GM21390 (cell line): ENCODE results near the gene AP3B1.

ENCODE experiments used
- ATAC-seq: cut with Tn5 transposase; IDR thresholded peaks from one replicate; pipeline ENCODE4 v1.9.1; 2021; ENCODE audit not compliant: unreplicated experiment

AP3B1 gene

GRCh38 chr5:78006449-78006848 is 288.0 kb downstream of the AP3B1 start:
- ATAC-seq, result no peak

- ATAC-seq, result no peak
Measured at GRCh38 chr5:78005021-78005785, 289.3 kb downstream of the AP3B1 start.

- no peak for ATAC-seq
Measured at GRCh38 chr5:78004559-78004958, 289.9 kb downstream of the AP3B1 start.

- no peak for ATAC-seq
Measured at GRCh38 chr5:78003919-78004318, 290.6 kb downstream of the AP3B1 start.

- no peak for ATAC-seq
Measured at GRCh38 chr5:78003450-78003849, 291.0 kb downstream of the AP3B1 start.

- no peak for ATAC-seq
Measured at GRCh38 chr5:78002690-78003089, 291.8 kb downstream of the AP3B1 start.

- ATAC-seq, result no peak
Measured at GRCh38 chr5:78001197-78001596, 293.3 kb downstream of the AP3B1 start.

- ATAC-seq, result no peak
Measured at GRCh38 chr5:78000191-78000590, 294.3 kb downstream of the AP3B1 start.

GRCh38 chr5:77999399-77999798 is 295.1 kb downstream of the AP3B1 start:
- ATAC-seq, result no peak

GRCh38 chr5:77996943-77997342 is 297.6 kb downstream of the AP3B1 start:
- ATAC-seq, result no peak

- ATAC-seq, result no peak
Measured at GRCh38 chr5:77995793-77996409, 298.6 kb downstream of the AP3B1 start.

GRCh38 chr5:77994943-77995342 is 299.6 kb downstream of the AP3B1 start:
- ATAC-seq, result no peak

- no peak for ATAC-seq
Measured at GRCh38 chr5:77993855-77994318, 300.6 kb downstream of the AP3B1 start.

GRCh38 chr5:77993141-77993854 is 301.2 kb downstream of the AP3B1 start:
- no peak for ATAC-seq

GRCh38 chr5:77991084-77991483 is 303.4 kb downstream of the AP3B1 start:
- no peak for ATAC-seq

GRCh38 chr5:77990020-77990419 is 304.5 kb downstream of the AP3B1 start:
- ATAC-seq, result no peak

- no peak for ATAC-seq
Measured at GRCh38 chr5:77987988-77988387, 306.5 kb downstream of the AP3B1 start.

GRCh38 chr5:77987331-77987730 is 307.2 kb downstream of the AP3B1 start:
- ATAC-seq, result no peak

GRCh38 chr5:77986261-77986660 is 308.2 kb downstream of the AP3B1 start:
- ATAC-seq, result no peak

GRCh38 chr5:77985247-77985646 is 309.3 kb downstream of the AP3B1 start:
- no peak for ATAC-seq

GRCh38 chr5:77984587-77984986 is 309.9 kb downstream of the AP3B1 start:
- no peak for ATAC-seq
